Stimulated activated CD8-positive, alpha-beta memory T cell treated with anti-CD3 and anti-CD28 coated beads, Interleukin-7, amount 100 ng/mL, for 1 hour (primary cell): ENCODE data around the gene PTPN23.

Experiments
- DNase-seq, 2 donors: peaks; one replicate each; pipeline ENCODE4 v3.0.0-alpha.2; 2020; ENCODE audit warnings: low read depth in 2 of 2

Gene PTPN23

DNA sequence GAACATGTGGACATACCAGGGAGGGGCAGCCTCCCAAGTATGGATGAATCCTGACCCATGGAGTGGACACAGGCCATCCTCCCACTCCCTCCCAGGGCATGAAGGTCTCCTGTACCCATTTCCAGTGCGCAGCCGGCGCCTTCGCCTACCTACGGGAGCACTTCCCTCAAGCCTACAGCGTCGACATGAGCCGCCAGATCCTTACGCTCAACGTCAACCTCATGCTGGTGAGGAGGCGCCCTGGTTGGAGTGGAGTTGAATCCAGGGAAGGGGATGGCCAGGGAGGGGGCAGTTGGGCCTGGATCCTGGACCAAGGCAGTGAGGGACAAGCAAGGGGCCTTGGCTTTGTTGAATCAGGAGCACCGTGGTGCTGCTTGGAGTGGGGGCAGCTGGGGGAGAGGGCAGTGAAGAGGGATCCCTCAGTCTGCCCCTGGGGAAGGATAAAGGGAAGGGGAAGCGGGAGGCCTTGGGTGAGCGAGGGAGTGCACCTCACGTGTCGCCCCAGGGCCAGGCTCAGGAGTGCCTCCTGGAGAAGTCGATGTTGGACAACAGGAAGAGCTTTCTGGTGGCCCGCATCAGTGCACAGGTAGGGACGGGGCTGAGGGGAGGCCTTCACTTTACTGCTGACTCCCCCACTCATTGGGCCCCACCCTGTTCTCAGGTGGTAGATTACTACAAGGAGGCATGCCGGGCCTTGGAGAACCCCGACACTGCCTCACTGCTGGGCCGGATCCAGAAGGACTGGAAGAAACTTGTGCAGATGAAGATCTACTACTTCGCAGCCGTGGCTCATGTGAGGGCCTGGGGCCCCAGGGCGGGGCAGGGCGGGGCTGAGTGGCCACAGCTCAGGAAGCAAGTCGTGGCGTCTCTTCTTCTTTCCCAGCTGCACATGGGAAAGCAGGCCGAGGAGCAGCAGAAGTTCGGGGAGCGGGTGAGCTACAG is 25.3 kb downstream of the PTPN23 start:
- DNase-seq = no peak

DNA sequence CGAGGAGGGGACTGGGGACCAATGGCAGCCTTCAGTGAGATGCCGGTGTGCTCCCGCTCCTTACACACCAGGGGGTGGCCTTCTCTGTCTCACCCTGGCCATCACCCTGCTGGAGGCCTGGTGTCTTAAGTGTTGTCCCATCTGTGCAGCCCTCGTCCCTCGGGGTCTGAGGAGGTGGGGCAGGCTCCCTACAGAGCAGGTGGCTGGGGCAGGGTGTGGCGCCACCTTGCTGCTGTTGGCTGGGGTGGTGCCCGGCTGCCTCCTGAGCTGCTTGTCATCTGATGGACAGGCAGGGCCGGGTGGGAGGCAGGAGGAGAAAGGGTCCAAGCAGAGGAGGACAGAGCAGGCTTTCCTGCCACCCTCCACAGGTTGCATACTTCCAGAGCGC is 25.9 kb downstream of the PTPN23 start:
- DNase-seq = no peak

DNA sequence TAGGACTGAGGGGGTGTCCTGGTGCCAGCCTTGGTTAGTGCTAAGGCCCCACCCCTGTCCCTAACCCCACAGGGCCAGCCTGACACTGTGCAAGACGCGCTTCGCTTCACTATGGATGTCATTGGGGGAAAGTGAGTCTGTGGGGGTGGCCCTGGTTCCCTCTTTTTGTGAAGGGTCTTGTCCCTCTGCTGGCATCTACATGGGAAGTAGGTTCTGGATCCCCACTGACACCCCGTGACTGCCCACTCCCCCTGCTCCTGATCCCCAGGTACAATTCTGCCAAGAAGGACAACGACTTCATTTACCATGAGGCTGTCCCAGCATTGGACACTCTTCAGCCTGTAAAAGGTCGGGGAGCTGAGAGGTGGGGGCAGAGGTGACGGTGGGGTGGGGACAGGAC is 26.4 kb downstream of the PTPN23 start:
- no peak for DNase-seq

DNA sequence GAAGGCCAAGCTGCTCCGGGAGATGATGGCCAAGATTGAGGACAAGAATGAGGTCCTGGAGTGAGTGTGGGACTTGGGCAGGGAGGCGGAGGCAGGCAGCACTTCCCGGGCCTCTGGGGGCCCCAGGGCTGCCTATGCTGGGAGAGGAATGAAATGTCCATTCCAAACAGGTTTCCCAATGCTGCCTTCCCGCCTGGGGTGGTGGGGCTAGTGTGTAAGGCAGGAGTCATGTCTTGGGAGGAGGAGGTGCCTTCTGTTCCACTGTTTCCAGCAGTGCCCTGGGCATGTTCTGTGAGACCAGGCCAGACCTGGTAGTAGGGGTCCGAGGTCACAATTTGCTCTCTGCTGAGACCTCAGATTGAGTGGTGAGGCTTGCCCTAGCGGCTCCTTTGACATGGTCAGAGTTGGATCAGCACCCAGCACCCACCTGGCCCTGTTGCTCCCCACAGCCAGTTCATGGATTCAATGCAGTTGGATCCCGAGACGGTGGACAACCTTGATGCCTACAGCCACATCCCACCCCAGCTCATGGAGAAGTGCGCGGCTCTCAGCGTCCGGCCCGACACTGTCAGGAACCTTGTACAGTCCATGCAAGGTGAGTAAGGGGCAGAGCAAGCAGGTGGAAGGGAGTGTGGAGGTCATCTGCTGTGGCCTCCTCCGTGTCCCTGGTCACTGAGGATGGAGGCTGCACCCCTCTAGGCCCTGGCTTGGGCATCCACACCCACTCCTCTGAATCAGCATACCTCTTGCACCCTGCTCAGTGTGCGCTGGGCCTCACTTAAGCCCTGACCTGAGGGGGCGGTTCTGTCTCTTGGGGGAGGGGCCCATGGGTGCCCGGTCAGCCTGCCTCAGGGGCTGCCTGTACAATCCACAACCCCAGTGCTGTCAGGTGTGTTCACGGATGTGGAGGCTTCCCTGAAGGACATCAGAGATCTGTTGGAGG is 27.3 kb downstream of the PTPN23 start:
- no peak for DNase-seq

DNA sequence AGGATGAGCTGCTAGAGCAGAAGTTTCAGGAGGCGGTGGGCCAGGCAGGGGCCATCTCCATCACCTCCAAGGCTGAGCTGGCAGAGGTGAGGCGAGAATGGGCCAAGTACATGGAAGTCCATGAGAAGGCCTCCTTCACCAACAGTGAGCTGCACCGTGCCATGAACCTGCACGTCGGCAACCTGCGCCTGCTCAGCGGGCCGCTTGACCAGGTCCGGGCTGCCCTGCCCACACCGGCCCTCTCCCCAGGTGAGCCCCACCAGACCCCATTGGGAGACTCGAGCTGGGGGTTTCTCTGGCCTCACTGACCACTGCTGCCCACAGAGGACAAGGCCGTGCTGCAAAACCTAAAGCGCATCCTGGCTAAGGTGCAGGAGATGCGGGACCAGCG is 28.0 kb downstream of the PTPN23 start:
- DNase-seq = no peak

DNA sequence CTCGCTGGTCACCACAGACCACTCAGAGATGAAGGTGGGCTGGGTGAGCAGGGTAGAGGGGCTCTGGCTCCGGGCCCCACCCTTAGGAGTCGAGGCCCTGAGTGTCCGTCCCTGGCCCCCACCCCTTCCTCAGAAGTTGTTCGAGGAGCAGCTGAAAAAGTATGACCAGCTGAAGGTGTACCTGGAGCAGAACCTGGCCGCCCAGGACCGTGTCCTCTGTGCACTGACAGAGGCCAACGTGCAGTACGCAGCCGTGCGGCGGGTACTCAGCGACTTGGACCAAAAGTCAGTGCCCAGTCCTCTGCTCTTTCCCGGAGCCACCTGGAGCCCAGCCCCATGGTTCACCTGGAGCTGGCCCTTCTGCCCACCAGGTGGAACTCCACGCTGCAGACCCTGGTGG is 28.5 kb downstream of the PTPN23 start:
- DNase-seq = no peak

DNA sequence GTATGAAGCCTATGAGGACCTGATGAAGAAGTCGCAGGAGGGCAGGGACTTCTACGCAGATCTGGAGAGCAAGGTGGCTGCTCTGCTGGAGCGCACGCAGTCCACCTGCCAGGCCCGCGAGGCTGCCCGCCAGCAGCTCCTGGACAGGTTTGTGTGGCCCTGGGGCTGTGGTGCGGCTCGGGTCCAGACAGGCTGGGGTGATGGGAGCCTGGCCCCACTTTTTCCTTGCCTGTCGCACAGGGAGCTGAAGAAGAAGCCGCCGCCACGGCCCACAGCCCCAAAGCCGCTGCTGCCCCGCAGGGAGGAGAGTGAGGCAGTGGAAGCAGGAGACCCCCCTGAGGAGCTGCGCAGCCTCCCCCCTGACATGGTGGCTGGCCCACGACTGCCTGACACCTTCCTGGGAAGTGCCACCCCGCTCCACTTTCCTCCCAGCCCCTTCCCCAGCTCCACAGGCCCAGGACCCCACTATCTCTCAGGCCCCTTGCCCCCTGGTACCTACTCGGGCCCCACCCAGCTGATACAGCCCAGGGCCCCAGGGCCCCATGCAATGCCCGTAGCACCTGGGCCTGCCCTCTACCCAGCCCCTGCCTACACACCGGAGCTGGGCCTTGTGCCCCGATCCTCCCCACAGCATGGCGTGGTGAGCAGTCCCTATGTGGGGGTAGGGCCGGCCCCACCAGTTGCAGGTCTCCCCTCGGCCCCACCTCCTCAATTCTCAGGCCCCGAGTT is 29.0 kb downstream of the PTPN23 start:
- no peak for DNase-seq

DNA sequence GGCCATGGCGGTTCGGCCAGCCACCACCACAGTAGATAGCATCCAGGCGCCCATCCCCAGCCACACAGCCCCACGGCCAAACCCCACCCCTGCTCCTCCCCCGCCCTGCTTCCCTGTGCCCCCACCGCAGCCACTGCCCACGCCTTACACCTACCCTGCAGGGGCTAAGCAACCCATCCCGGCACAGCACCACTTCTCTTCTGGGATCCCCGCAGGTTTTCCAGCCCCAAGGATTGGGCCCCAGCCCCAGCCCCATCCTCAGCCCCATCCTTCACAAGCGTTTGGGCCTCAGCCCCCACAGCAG is 29.5 kb downstream of the PTPN23 start:
- no peak for DNase-seq

DNA sequence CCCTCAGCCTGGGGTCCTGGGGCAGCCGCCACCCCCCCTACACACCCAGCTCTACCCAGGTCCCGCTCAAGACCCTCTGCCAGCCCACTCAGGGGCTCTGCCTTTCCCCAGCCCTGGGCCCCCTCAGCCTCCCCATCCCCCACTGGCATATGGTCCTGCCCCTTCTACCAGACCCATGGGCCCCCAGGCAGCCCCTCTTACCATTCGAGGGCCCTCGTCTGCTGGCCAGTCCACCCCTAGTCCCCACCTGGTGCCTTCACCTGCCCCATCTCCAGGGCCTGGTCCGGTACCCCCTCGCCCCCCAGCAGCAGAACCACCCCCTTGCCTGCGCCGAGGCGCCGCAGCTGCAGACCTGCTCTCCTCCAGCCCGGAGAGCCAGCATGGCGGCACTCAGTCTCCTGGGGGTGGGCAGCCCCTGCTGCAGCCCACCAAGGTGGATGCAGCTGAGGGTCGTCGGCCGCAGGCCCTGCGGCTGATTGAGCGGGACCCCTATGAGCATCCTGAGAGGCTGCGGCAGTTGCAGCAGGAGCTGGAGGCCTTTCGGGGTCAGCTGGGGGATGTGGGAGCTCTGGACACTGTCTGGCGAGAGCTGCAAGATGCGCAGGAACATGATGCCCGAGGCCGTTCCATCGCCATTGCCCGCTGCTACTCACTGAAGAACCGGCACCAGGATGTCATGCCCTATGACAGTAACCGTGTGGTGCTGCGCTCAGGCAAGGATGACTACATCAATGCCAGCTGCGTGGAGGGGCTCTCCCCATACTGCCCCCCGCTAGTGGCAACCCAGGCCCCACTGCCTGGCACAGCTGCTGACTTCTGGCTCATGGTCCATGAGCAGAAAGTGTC is 30.2 kb downstream of the PTPN23 start:
- no peak for DNase-seq

DNA sequence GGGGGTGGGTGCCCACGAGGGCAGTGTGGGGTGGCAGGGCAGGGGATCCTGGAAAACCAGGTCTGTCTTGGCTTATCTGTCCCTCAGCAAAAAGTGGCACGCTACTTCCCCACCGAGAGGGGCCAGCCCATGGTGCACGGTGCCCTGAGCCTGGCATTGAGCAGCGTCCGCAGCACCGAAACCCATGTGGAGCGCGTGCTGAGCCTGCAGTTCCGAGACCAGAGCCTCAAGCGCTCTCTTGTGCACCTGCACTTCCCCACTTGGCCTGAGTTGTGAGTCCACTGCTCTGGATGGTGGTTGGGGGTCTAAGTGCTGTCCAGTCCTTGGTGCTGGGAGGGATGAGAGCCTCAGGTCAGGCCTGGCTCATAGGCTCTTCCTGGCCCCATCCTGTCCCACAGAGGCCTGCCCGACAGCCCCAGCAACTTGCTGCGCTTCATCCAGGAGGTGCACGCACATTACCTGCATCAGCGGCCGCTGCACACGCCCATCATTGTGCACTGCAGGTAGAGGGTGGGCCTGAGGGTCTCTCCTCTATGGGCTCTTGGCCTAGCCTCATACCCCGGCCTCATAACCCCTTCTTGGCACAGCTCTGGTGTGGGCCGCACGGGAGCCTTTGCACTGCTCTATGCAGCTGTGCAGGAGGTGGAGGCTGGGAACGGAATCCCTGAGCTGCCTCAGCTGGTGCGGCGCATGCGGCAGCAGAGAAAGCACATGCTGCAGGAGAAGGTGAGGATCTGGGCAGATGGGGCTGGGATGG is 31.1 kb downstream of the PTPN23 start:
- no peak for DNase-seq

DNA sequence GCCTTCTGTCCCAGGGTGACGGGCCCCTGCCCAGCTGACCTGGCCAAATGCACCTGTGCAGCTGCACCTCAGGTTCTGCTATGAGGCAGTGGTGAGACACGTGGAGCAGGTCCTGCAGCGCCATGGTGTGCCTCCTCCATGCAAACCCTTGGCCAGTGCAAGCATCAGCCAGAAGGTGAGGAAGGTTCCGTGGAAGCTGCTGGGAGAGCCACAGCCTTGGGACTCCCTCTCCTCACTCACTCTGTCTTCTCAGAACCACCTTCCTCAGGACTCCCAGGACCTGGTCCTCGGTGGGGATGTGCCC is 31.6 kb downstream of the PTPN23 start:
- DNase-seq = no peak

DNA sequence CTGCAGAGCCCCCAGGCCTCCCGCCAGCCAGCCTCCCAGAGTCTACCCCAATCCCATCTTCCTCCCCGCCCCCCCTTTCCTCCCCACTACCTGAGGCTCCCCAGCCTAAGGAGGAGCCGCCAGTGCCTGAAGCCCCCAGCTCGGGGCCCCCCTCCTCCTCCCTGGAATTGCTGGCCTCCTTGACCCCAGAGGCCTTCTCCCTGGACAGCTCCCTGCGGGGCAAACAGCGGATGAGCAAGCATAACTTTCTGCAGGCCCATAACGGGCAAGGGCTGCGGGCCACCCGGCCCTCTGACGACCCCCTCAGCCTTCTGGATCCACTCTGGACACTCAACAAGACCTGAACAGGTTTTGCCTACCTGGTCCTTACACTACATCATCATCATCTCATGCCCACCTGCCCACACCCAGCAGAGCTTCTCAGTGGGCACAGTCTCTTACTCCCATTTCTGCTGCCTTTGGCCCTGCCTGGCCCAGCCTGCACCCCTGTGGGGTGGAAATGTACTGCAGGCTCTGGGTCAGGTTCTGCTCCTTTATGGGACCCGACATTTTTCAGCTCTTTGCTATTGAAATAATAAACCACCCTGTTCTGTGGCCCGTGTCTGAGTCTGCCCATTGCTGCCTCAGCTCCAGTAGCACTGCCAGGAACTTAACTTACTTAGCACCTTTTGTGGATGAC is 32.2 kb downstream of the PTPN23 start:
- DNase-seq = no peak

DNA sequence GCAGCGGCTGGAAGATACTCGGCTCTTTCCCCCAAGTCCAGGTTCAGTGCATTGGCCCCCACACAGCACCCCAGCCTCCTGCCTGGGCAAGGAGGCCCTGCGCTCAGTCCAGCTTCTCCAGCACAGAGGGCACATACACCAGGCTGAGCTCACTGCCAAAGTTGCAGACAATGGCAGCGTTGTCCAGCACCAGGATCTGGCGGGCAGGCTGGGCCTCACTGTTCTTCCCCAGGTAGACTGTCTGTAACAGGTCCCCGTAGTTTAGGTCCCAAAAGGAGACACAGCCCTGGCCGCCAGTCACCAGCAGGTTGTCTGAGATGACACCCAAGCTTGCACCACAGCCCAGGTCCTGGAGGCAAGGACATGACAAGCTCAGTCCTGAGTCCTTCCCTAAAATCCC is 32.9 kb downstream of the PTPN23 start:
- DNase-seq = no peak

DNA sequence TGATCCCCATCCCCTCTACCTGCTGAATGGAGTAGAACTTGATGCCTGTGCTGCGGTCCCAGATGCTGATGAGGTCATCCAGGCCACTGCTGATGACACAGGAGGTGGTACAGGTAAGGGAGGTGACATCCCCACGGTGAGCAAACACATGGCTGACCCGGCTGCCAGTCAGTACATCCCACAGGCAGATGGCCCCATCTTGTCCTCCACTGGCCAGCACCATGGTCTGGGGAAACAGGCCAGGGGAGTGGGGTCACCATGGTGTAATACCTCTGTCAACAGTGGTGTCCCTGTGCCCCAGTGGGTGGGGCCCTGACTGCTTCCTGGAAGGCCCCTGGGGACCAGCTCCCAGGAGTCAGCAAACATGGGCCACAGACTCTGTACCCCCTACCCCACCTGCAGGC is 33.3 kb downstream of the PTPN23 start:
- DNase-seq = no peak

DNA sequence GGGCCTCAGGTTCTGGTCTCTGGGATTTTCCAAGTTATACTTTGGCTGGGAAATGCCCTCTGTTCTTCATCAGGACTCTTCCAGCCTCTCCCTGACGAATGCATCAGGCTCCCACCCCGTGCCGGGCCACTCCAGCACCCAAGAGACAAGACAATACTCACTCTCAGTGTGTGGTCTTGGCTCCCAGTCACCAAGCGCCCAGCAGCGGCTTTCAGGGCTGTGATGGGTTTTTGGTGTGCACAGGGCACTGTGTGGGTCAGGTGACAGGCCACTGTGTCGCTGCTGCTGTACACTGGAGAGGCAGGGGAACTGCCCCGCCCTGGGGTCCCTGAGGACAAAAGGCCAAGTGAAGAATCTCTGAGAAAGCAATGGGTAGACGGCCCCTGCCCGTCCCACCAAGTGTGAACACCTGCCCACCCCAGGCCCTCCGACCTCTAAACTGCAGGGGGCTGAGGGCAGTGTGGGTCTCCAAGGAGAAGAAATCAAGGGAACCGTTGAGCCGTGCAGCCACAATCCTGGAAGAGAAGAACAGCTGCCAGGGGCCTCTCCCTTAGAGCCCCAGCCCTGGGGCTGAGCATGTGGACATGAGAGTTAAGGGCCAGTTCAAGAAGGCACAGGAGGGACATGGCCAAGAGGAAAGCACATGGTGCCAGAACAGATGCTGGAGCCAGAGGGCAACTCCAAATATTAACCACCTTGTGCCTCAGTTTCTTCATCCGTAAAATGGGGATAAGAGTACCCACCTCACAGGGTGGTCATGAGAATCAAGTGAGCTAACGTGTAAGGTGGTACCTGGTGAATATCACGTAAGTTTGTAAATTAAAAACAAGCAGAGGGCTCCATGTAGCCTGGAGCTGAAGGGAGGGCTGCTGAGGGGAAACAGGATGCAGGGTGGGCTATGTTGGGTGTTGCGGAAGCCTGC is 34.1 kb downstream of the PTPN23 start:
- DNase-seq = no peak

DNA sequence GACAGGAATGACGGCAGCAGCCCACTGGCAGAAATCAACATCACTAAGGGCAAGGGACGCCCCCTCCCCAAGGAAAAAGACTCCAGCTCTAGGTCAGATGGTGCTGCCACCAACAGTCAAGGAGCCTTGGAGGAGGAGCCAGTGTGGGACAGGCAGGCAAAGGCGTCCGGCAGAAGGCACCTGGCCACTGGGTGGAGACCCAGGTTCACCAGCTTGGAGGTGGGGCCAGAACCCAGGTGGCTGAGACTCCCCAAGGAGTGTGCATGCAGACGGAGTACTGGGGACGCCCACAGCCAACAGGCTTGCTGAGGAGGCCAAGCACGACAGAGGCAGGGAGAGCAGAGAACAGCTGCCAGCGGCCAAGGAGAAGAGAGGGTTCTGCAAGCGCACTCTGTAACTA is 35.2 kb downstream of the PTPN23 start:
- no peak for DNase-seq

DNA sequence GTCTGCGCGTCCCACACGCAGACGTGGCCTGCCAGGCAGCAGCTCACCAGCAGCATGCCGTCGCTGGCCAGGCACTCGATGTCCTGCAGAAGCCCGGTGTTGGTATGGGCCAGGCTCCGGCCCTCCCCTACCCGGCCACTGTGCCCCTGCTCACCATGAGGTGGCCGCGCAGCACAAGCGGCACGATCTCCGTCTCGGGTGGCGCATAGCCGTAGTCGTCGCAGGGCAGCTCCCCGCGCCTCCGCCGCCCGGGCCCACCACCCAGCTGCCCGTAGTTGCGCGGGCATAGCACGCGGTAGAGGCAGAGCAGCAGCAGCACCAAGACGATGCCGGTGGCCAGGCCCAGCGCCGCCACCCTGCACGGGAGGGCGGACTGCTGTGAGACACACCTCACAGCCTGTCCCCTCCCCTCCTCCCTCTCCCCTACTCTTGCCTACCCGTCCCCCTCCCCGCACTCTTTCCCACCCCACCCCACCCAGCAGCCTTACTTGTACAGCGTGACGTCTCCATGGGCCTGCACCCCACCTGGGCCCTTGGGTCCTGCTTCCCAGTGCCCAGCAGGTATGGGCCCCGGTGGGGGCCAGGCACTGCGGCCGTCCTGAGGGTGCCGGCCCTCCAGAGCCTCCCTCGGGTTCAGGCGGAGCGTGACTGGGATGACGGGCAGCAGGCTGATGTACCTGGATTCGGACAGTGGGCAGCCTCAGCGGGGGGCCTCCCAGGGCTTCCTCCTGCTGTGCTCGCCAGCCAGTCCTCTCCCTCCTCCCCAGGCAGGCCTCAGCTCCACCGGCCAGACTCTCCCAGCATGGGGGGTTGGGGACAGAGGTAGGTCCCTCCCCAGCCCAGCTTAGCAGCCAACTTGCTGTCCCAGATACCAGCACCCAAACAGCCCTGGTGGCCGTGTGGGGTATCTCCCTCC is 37.6 kb downstream of the PTPN23 start:
- no peak for DNase-seq
